ENCODE measurements around the gene NPDC1.

Gene NPDC1

GRCh38 chr9:136990242-136990911 is 55.6 kb downstream of the NPDC1 start:
- DNase-seq = no peak
